ENCODE data around the gene ZNF816.

The ZNF816 gene

GRCh38 chr19:52938761-52939160, 23.9 kb downstream of the ZNF816 start:
- H3K27ac ChIP-seq = peak overlapping the region; percentile 85
- TF ChIP-seq ZFX (IDR thresholded peaks at IDR 0.05; ENCODE audit: borderline replicate concordance) (no peak), CTCF (IDR thresholded peaks at IDR 0.05) (no peak)

DNA sequence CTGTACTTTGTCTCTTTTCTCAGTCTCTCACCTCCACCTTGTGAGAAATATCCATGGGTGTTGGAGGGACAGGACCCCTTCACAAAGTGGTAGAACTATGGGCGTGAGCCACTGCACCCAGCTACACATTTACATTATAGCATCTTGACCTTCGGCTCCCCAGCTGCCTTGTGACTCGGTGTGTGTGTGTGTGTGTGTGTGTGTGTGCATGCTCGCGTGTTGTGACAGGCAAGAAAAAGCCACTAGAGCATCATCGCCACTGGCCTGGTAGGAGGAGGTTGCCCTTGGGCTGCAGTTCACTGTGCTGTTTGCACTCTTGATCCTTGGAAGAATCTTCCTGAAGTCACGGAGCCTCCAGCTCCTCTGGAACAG, 25.7 kb downstream of the ZNF816 start:
- TF ChIP-seq CTCF (IDR thresholded peaks at IDR 0.05) (no peak), ZFX (IDR thresholded peaks at IDR 0.05; ENCODE audit: borderline replicate concordance) (no peak)
- peak overlapping the region; percentile 85 for H3K27ac ChIP-seq

GRCh38 chr19:52936151-52936953, 26.3 kb downstream of the ZNF816 start:
- H3K27ac ChIP-seq = peak overlapping the region; percentile 85
- no peak for TF ChIP-seq ZFX (IDR thresholded peaks at IDR 0.05; ENCODE audit: borderline replicate concordance)

DNA sequence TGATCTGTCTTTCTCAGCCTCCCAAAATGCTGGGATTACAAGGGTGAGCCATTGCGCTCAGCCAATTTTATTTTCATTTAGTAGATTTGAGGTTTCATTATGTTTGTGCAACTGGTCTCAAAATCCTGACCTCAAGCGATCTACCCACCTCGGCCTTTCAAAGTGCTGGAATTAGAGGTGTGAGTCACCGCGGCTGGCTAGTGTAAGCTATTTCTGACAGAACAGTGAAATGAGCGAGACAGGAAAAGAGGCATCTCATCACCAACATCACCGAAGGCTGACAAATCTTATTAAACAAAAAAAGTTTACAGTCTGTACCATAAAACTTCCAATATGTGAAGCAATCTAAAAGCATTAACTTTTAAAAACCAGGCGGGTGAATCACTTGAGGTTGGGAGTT, 27.2 kb downstream of the ZNF816 start:
- H3K27ac ChIP-seq = peak overlapping the region; percentile 85
- TF ChIP-seq CTCF (IDR thresholded peaks at IDR 0.05) (no peak), ZFX (IDR thresholded peaks at IDR 0.05; ENCODE audit: borderline replicate concordance) (no peak)

GRCh38 chr19:52924641-52925040, 38.0 kb downstream of the ZNF816 start:
- peak overlapping the region; percentile 98 for H3K27ac ChIP-seq

DNA sequence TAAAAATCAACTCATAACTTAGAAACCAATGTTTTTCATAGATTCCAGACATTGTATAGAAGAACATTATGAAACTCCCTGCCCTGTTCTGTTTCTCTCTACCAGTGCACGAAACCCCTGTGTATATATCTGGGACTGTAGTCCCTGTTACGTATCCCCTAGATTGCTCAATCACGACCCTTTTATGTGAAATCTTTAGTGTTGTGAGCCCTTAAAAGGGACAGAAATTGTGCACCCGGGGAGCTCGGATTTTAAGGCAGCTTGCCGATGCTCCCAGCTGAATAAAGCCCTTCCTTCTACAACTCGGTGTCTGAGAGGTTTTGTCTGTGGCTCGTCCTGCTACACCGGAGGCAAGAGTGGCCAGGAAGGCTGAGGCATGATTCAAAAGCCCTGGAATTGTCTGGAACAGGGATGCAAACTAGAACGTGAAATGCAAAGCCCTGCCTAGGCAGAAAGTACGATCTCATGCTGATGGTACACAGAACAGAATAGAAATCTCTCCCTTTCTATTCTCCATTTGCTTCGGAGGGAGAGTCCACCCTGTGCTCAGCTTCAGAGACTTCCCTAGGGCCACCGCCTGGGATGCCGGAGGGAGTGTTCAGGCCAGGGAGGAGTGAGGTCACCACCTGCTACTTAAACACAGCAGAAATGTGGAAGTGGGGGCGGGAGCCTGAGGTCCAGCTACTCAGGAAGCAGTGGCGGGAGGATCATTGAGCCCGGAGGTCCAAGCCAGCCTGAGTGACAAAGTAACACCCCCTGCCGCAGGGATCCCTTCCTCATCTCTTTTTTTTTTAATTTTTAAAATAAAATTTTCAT, 38.7 kb downstream of the ZNF816 start:
- TF ChIP-seq CTCF (IDR thresholded peaks at IDR 0.05) (no peak), ZFX (IDR thresholded peaks at IDR 0.05; ENCODE audit: borderline replicate concordance) (no peak)
- peak overlapping the region; percentile 98 for H3K27ac ChIP-seq

GRCh38 chr19:52922841-52923777, 39.6 kb downstream of the ZNF816 start, which contains the start of gene ZNF888:
Gene ZNF888, minus strand, starts transcription at chr19:52923428. Its CDS starts 5,555 bp downstream, at chr19:52917873.
- H3K27ac ChIP-seq = peak within 1 kb of the TSS; percentile 98
- no peak for TF ChIP-seq ZFX (IDR thresholded peaks at IDR 0.05; ENCODE audit: borderline replicate concordance)
- TF ChIP-seq CTCF (IDR thresholded peaks at IDR 0.05) = no peak

All from 22Rv1 (cell line).